ENCODE data around the gene DCD.
"Not testable (repeated sequence)": the region's sequence is repeated elsewhere in the genome, so short reads cannot be mapped to it uniquely, and the experiment has no call there.

The DCD gene

DNA sequence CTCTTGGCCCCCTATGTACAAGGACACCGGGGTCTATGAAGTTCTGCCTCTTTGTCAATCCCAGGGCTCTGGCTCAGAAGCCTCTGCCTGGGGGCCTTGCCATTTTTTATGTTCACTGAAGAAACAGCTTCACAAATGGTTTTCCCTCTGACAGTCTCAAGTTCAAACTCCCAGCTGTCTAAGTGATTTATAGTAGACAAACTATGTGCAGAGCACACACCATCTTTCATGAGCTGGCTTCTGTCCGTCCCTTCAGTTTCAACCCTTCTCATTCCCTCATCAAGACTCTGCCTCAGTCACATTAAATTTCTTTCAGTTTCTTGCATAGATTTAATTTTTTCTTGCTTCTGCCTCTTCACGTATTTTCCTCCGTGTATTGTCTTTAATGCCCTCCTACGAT lies 2.7 kb upstream of the DCD start:
- no peak for DNase-seq

GRCh38 chr12:54650409-54650808 lies 2.2 kb upstream of the DCD start:
- no peak for DNase-seq

DNA sequence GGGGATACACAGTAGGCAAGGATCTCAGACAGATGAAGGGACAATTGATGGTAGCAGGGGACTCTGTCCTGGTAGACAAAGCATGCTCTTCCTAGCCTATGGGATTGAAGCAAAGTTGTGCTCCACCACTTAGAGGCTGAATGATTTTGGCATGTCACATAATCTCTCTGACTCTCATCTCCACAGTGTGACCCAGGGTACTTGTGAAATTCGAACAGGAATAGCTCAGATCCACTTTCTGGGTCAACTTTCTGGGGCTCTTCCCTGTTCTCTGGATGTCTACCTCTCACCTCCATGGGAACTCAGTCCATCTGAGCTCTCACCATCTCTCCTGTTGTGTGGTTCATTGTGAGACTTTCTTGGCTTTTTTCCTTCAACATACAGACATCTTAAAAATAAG lies 1.7 kb upstream of the DCD start:
- DNase-seq = no peak

- no peak for DNase-seq
These were observed 6.6 kb downstream of the DCD start for GRCh38 chr12:54641554-54641953.

DNA sequence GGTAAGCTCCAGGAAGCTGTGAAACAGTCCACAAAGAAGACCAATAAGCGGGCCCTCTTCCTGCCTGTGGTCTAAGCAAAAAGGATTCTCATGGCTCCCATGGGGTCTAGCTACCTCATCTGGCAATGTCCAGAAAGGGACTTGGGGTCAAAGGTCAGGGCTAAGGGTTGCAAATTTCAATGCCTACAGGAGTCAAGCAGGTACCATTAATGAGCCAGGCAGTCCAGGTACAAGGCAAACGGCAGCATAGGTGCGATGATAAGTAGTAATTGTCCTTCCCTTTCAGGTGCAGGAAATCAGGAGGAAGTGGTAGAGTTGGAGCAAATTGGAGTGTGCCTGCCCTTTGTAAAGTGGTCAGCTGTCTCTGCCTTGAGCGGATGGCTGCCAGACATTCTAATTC lies 7.1 kb downstream of the DCD start:
- no peak for DNase-seq

- DNase-seq = not testable (repeated sequence)
These were observed 9.1 kb downstream of the DCD start for GRCh38 chr12:54639112-54639511.

- no peak for DNase-seq
These were observed 13.4 kb downstream of the DCD start, which contains the start of gene LACRT for GRCh38 chr12:54634795-54635194. LACRT (minus strand) TSS chr12:54634895; CDS start chr12:54634841, 54 bp downstream.

GRCh38 chr12:54631988-54632728 lies 16.0 kb downstream of the DCD start:
- no peak for DNase-seq

DNA sequence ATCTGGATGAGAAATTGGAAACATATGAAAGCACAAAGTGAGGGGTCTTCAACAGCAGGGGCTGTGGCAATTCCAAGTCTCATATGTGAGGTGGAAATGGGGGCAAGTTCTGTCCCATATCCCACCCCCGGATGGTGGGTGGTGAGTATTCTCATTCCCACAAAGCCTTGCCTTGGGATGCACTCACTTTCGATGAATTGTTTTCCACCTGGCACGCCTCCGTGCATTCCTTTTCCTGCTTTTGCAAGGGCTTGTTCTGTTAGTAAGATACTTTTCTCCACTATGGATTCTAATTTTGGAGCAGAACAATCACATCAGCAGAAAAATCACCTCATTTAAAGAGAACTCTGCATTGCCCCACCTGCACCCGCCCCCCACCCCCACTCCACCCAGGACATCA lies 16.6 kb downstream of the DCD start:
- no peak for DNase-seq

GRCh38 chr12:54629925-54630324 lies 18.2 kb downstream of the DCD start:
- no peak for DNase-seq

DNA sequence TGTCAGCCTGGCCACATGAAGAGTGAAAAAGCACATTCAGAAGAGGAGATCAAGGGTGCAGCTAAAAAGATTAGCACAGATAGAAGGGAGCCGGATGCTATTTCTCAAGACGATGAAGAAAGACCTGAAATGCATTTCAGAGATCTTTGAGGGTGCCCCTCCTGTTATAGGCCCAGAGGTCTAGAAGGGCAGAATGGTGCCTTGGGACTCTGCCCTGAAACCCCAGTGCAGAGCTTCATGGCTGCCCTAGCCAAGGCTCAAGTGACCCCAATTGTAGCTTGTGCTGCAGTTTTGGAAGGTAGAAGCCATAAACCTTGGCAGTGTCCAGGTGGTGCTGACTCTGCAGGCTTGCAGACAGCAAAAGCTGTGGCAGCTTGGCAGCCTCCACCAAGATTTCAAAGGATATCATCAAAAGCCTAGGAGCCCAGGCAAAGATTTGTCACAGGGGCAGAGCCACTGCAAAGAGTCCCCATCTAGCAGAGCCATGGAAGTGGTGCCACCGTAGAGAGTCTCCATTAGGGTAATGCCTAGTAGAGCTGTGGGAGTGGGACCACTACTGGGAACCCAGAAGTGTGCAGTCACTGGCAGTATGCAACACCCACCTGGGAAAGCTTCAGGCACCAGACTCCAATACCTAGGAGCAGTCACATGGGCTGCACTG lies 19.8 kb downstream of the DCD start:
- no peak for DNase-seq

- no peak for DNase-seq
These were observed 20.9 kb downstream of the DCD start for GRCh38 chr12:54627304-54627703.

GRCh38 chr12:54625598-54625997 lies 22.6 kb downstream of the DCD start:
- DNase-seq = no peak

DNA sequence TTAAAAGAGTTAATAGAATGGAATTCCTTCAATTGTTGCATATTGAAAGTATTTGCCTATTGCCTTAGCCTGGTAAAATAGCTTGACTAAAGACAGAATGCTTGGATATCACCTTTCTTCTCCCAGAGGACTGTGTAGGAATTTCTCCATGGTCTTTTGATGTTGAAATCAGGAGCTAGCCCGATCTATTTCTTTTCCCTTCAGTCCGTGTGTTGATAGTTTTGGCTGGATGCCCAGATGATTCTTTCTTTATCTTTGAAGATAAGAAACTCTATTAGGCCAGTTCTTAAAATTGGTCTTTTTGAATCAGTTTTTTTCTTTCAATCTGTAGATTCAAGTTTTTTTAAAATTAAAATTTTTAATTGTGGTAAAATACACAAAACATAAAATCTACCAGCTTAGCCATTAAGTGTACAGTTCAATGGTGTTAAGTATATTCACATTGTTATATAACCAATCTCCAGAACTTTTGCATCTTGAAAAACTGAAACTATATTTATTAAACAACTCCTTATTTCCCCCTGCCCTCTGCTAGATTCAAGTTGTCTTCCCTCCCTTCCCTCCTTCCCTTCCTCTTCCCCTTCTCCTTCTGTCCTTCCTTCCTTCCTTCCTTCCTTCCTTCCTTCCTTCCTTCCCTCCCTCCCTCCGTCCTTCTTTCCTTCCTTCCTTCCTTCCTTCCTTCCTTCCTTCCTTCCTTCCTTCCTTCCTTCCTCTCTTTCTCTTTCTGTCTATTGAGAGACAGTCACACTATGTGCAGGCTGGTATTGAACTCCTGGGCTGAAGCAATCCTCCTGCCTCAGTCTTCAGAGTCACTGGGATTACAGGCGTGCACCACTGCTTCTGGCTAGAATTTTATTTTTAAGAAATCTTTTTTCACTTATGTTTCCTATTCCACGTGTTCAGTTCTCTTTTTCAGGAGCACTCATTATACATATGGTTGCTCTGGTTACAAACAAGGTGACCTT lies 23.6 kb downstream of the DCD start:
- DNase-seq = no peak

DNA sequence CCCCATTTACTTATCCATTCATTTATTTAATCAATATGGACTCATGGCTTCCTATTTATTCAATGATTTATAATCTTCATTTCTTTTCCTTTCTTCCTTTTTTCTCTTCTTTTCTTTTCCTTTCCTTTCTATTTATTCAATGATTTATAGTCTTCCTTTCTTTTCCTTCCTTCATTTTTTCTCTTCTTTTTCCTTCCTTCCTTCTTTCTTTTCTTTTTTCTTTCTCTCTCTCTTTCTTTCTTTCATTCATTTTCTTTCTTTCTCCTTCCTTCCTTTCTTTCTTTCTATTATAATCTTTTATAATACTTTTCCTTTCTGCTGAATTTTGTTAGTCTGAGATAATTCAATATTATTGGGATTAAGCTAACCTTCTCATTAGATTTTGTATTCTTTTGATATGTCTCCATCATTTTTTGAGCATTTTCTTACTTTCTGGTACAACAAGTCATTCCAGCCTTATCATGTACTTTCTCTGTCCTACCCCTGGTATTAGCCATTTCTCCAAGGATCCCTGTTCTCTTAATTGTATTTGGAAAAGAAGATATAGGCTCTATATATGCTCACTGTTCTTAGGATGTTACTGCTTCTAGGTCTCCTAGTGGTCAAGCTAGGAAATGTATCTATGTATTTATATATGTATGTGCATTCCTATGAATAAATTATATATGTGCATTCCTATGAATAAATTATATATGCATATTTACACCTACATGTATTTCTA lies 25.5 kb downstream of the DCD start:
- DNase-seq = peak; percentile 8

- DNase-seq = peak; percentile 53
These were observed 31.1 kb downstream of the DCD start for GRCh38 chr12:54616933-54617680.

- no peak for DNase-seq
These were observed 35.9 kb downstream of the DCD start for GRCh38 chr12:54612225-54612750.

DNA sequence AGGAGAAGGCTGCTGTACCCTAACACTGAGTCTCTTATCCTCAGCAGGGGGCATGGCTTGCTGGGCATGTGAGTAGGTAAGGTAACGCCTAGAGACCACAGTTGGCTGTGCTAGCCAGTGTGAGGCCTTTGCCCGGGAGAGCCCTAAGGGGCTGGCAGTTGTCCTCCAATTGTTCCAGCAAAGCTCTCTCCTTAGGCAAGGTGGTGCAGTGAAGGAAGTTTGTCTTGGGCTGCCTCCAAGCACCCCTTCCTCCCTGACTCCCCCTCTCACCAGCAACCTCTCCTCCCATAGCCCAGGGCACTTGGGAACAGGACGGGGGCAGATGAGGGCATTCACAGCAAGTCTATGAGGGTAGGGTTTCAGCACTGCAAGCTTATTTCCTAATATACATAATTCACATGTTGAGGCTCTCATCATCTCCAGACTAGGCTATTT lies 36.4 kb downstream of the DCD start:
- DNase-seq = no peak

- no peak for DNase-seq
These were observed 39.4 kb downstream of the DCD start for GRCh38 chr12:54608769-54609168.

DNA sequence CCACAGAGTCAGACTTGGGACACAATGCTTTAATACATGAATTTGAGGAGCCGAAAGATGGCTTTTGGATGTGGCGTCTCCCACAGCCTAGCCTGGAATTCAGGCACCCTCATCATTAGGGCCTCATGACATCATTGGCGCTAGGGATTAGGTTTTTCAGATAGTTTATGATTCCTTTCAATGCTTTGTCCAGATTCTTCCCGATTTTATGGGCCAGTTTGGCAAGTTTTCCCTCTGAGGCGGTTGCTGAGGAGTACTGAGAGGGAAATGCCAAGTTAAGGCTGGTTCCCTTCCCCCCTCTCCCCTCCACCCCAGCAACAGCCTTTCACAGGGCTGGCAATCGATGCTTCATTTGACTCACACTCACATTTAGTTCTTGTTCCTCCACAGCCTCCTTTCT lies 40.0 kb downstream of the DCD start:
- no peak for DNase-seq

DNA sequence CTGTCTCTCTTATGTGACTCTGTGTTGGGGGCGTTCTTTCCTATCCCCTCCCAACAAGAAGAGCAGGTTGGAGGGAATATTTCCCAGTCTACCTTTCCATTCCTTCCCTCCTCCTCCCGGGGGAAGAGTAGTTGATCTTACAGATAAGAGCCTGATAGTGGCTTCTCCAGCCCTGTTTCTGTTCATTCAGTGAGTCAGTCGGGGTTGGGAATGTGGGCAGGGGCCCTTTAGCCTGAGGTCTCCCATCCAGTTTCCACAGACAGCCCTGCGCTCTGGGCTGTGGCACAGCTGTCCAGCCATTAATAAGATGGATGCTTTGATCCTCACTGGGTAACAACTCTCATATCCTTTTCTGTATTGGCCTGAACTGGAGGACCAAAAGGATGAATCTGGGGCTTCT lies 41.6 kb downstream of the DCD start:
- no peak for DNase-seq

All from OCI-M1 (cell line).